GM10266 (cell line): ENCODE results near the gene HERC2.

ENCODE experiments used
- DNase-seq: peaks from one replicate; pipeline ENCODE4 v3.0.0; 2012; ENCODE audit errors: extremely low spot score
- TF ChIP-seq, protein P1 (sequence below): IDR thresholded peaks from 2 replicates; pipeline ENCODE4 v1.5.1; 2012; ENCODE audit warnings: mild to moderate bottlenecking, low read depth; ENCODE audit not compliant: control insufficient read depth, insufficient read depth; ENCODE audit errors: missing control alignments

Gene HERC2

DNA sequence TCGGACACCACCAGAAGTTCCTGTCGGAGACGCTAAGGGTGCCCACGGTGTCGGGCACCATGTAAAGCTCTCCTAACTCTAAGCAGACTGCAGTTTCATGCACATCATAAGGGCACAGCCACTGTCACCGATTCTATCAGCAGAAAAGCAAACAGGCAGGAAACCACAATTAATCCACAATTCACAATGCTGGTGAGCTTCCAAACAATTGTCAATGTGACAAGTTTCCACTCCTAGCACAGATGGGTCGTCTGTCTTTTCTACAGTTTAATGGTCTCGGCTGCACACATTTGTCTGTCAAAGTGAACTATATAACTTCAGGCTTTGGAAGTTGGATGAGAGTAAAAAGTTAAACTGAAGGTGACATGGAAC, 214.1 kb downstream of the HERC2 start:
- TF ChIP-seq, protein P1, sequence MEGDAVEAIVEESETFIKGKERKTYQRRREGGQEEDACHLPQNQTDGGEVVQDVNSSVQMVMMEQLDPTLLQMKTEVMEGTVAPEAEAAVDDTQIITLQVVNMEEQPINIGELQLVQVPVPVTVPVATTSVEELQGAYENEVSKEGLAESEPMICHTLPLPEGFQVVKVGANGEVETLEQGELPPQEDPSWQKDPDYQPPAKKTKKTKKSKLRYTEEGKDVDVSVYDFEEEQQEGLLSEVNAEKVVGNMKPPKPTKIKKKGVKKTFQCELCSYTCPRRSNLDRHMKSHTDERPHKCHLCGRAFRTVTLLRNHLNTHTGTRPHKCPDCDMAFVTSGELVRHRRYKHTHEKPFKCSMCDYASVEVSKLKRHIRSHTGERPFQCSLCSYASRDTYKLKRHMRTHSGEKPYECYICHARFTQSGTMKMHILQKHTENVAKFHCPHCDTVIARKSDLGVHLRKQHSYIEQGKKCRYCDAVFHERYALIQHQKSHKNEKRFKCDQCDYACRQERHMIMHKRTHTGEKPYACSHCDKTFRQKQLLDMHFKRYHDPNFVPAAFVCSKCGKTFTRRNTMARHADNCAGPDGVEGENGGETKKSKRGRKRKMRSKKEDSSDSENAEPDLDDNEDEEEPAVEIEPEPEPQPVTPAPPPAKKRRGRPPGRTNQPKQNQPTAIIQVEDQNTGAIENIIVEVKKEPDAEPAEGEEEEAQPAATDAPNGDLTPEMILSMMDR = no peak
- DNase-seq = no peak

DNA sequence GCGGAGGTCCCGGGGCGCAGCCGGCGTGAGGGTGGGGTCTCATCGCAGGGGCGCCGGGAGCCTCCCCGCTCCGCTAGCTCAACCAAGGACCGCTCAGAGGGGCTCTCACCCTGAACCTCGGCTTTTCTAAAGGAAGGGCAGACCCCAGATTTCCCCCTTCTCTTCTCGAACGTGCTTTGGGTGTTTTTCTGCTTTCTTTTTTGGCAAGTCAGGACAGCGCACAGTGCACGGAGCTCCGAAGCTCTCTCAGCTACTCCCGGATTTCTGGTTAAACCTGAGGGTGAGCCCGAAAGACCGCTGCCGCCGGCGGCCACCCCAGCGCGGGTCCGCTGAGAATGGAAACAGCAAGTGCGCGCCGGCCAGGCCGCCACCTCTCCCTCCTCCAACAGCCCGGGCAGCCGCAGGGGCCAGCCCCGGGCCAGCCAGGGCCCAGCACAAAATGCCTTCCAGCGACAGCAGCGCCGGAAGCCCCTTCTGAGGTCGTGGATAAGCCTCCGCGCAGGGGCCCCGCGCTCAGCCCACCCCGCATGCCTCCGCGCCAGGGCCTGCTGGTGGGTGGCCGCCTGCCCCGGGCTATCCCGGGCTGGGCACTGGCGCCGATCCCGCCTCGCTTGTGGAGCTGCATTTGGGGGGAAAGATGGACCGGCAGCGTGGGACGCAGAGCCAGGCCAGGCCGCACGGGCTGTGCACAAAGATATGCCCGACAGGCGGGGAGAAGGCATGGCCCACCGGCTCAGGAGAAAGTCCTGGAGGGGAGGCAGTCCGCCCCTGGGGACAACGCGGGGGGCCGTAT, 214.7 kb downstream of the HERC2 start:
- TF ChIP-seq, protein P1 = no peak
- peak; percentile 55 for DNase-seq

DNA sequence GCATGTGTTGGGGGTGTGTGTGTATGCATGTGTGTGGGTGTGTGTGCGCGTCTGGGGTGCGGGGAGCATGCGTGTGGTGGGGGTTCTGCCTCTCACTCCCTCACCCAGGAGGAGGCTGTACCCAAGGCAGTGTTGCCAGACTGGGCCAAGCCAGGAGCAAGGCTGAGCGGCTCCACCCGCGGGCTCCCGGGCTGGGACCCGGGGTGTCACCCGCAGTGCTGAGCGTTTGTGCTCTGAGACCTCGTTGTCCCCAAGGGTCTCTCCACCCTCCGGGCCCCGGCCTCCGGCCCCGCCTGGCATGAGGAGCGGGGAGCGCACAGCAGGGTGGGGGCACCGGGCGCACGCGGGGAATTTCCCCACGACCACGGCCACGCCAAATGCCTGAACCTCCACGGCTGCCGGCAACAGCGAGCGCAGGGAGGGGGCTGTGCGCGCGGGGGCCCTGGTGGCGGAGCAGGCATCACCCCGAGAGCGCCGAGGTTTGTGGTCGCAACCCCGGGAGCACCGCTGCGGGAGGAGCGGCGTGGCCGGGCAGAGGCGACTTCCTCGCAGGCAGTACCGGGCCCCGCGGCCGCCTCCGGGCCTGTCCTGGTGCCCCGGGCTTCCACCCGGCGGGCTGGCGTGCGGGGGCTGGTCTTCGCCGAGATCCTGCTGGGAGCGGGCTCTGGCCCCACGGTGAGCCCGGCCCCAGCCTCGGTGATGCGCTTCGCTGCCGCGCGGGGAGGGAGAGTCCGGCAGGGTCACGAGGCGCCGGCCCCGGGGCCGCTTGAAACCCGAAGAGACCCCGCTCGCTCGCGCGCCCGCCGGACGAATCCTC, 215.5 kb downstream of the HERC2 start:
- no peak for DNase-seq
- TF ChIP-seq, protein P1 = no peak

DNA sequence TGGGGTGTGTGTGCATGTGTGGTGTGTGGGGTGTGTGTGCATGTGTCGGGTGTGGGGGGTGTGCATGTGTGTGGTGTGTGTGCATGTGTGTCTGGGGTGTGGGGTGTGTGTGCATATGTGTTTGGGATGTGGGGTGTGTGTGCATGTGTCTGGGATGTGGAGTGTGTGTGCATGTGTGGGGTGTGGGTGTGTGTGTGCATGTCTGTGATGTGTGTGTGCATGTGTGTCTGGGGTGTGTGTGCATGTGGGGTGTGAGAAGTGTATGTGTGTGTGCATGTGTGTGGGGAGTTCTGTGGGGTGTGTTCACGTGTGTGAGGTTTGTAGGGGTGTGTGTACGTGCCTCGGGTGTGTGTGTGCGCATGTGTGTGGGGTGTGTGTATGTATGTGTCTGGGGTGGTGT, 216.2 kb downstream of the HERC2 start:
- DNase-seq = no peak
- TF ChIP-seq, protein P1 = no peak

DNA sequence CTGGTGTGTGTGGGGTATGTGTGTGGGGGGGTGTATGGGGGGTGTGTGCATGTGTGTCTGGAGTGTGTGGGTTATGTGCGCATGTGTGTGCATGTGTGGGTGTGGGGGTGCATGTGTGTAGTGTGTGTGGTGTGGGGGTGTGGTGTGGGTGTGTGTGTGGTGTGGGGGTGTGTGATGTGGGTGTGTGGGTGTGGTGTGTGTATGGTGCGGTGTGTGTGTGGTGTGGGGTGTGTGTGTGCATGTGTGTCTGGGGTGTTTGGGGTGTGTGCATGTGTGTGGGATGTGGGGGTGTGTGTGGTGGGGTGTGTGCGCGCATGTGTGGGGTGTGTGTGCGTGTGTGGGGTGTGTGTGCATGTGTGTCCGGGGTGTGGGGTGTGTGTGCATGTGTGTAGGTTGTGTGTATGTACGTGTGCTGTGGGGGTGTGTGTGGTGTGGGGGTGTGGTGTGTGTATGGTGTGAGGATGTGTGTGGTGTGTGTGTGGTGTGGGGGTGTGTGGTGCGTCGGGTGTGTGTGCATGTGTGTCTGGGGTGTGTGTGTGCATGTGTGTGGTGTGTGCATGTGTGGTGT, 216.7 kb downstream of the HERC2 start:
- TF ChIP-seq, protein P1 = no peak
- no peak for DNase-seq

DNA sequence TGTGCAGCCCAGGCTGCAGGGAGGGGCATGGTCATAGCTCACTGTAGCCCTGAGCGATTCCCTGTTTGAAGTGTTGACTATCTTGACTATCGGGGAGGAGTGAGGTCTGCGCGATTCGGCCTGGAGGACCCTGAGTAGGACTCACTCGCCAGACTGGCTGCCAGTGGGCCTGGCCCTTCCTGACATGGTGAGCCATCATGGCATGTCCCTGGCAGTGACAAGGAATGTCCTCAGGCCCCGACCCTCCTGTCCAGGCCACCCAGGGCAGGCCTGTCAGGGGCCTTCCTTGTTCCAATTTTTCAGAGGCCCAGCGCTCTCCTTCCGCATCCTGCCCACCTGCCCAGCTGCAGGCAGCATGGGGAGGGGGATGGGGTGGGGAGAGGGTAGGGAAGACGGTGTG, 217.7 kb downstream of the HERC2 start:
- TF ChIP-seq, protein P1 = no peak
- DNase-seq = no peak
